ENCODE data around the gene SPATA31E1. TPM values are rescaled to one million over a fixed set of nuclear protein-coding genes. Genes with fewer than 3 reads are reported as not detected.
"Not testable (repeated sequence)": the region's sequence is repeated elsewhere in the genome, so short reads cannot be mapped to it uniquely, and the experiment has no call there.

SPATA31E1 gene
- total RNA-seq, 4 donors from 2014 or later: not detected

GRCh38 chr9:87909310-87910041, 26.8 kb downstream of the SPATA31E1 start:
- Histone ChIP-seq H3K27me3 (no peaks in the 10 kb centered on the region), H3K4me1 (no peaks in the 10 kb centered on the region), H3K4me3 (no peak overlapping the region), H3K9me3 (no peaks in the 10 kb centered on the region), H3K36me3 (no peaks in the 10 kb centered on the region), H3K27ac (replicated peaks in 1 of 4) (no peak overlapping the region)
- intact Hi-C loops (cut with DNase I): no loop called here
- 87% methylated on average over 20 of the region's 20 CpGs for WGBS
- DNase-seq (ENCODE audit: extremely low spot score): no peak
- TF ChIP-seq CTCF (IDR thresholded peaks at IDR 0.05) (no peak), EP300 (IDR thresholded peaks at IDR 0.05) (no peak), POLR2AphosphoS5 (IDR thresholded peaks at IDR 0.05) (no peak), POLR2A (IDR thresholded peaks at IDR 0.05; ENCODE audit: low read depth) (no peak)

DNA sequence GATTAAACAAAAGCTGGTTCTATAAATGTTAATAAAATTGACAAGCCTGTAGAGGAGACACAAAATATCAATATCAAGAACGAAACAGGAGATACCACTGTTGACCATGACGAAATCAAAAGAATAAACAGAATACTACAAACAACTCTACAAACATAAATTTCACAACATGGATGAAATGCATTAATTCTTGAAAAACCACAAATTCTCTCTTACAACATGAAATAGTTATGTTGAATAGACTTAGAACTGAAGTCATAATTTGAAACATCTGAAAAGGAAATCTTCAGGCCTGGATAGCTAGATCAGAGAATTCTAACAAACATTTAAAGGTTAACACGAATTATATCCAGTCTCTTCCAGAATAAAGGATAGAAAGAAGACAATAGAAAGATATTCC, 28.1 kb downstream of the SPATA31E1 start:
- no peak for TF ChIP-seq POLR2AphosphoS5 (IDR thresholded peaks at IDR 0.05)
- TF ChIP-seq EP300 (IDR thresholded peaks at IDR 0.05): no peak
- no peak for TF ChIP-seq POLR2A (IDR thresholded peaks at IDR 0.05; ENCODE audit: low read depth)
- no peak for TF ChIP-seq CTCF (IDR thresholded peaks at IDR 0.05)
- intact Hi-C loops (cut with DNase I): no loop called here
- Histone ChIP-seq H3K27ac (replicated peaks in 1 of 4) (no peak overlapping the region), H3K4me3 (no peak overlapping the region), H3K4me1 (no peaks in the 10 kb centered on the region), H3K27me3 (no peaks in the 10 kb centered on the region), H3K36me3 (no peaks in the 10 kb centered on the region), H3K9me3 (no peaks in the 10 kb centered on the region)
- WGBS: 77% methylated on average over 3 of the region's 3 CpGs
- DNase-seq (ENCODE audit: extremely low spot score): no peak

DNA sequence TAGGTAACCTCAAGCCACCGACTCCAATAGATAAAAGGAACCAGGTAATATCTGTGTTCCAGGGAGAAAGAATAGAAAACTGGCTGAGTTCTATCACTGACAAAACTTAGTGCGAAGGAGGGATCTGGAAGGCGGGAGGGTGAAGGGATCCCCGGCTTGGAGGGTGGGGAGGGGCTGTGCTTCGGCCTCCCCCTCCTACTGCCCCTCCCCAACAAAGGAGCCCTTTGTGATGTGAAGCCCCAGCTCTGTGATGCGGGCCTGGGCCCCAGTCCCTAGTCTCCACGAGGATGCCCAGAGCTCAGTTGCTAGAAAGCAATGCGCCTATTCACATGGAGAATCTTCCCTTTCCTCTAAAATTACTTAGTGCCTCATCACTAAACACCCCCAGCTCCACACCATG, 35.0 kb downstream of the SPATA31E1 start, which contains the start of gene SPATA31C1:
Gene SPATA31C1, plus strand, starts transcription at position 301 of the 400 bp plus-strand sequence.
- H3K27me3 ChIP-seq; intact Hi-C loops (cut with DNase I); H3K4me3 ChIP-seq; H3K27ac ChIP-seq (replicated peaks in 1 of 4); H3K36me3 ChIP-seq; H3K4me1 ChIP-seq; H3K9me3 ChIP-seq; DNase-seq (ENCODE audit: extremely low spot score): not testable (repeated sequence)
- no CpG with 5 or more reads among the region's 8 CpGs for WGBS

- intact Hi-C loops (cut with DNase I); H3K36me3 ChIP-seq; H3K4me1 ChIP-seq; H3K27ac ChIP-seq (replicated peaks in 1 of 4); H3K9me3 ChIP-seq; H3K27me3 ChIP-seq; DNase-seq (ENCODE audit: extremely low spot score); H3K4me3 ChIP-seq: not testable (repeated sequence)
- WGBS: 70% methylated on average over 9 of the region's 13 CpGs
Observed at GRCh38 chr9:87919013-87919412, 36.3 kb downstream of the SPATA31E1 start.

GRCh38 chr9:87921561-87921960, 38.9 kb downstream of the SPATA31E1 start:
- H3K4me1 ChIP-seq; intact Hi-C loops (cut with DNase I); H3K27ac ChIP-seq (replicated peaks in 1 of 4); H3K36me3 ChIP-seq; DNase-seq (ENCODE audit: extremely low spot score); H3K4me3 ChIP-seq; H3K9me3 ChIP-seq; H3K27me3 ChIP-seq: not testable (repeated sequence)
- 73% methylated on average over 8 of the region's 8 CpGs for WGBS

- H3K36me3 ChIP-seq; H3K27me3 ChIP-seq; H3K4me1 ChIP-seq; H3K4me3 ChIP-seq; DNase-seq (ENCODE audit: extremely low spot score); H3K9me3 ChIP-seq; H3K27ac ChIP-seq (replicated peaks in 1 of 4); intact Hi-C loops (cut with DNase I): not testable (repeated sequence)
- WGBS: 86% methylated on average over 1 of the region's 10 CpGs
Observed at GRCh38 chr9:87923012-87923411, 40.3 kb downstream of the SPATA31E1 start.

DNA sequence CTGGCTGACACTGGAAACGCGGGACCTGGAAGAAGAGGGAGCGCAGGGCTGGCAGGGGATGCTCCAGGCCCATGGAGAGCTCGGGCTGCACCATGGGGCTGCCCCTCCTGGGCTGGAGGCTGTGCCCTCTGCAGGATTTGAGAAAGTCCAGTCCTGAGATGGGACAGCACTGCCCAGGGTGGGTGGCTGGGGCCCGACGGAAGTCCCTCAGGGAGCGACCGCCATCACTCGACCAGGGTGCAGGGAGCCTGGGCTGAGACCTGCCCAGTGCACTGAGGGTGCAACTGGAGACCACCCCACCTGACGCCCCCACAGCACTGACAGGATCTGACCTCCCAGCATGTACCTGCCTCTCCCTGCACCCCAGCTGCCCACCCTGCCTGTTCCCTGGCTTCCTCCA, 42.2 kb downstream of the SPATA31E1 start:
- H3K27ac ChIP-seq (replicated peaks in 1 of 4); intact Hi-C loops (cut with DNase I); H3K4me3 ChIP-seq; DNase-seq (ENCODE audit: extremely low spot score); H3K36me3 ChIP-seq; H3K4me1 ChIP-seq; H3K27me3 ChIP-seq; H3K9me3 ChIP-seq: not testable (repeated sequence)
- WGBS: 94% methylated on average over 3 of the region's 10 CpGs

DNA sequence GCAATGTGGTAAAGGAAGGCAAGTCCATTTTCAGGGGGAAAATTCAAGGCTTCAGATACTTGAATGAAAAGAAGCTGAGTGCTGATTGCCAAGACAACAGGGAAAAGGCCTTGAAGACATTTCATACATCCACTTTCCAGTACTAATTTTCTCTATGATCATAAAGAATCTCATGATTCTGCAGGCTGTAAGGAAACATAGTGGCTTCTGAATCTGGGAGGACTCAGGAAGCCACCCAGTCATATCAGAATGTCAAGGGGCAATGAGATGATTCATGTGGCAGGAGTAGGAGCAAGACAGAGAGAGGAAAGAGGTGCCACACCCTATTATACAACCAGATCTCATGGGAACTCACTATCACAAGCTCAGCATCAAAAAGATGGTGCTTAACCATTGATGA, 46.5 kb downstream of the SPATA31E1 start:
- H3K9me3 ChIP-seq; DNase-seq (ENCODE audit: extremely low spot score); H3K27ac ChIP-seq (replicated peaks in 1 of 4); H3K4me1 ChIP-seq; H3K4me3 ChIP-seq; H3K27me3 ChIP-seq; intact Hi-C loops (cut with DNase I); H3K36me3 ChIP-seq: not testable (repeated sequence)

GRCh38 chr9:87934444-87934843, 51.8 kb downstream of the SPATA31E1 start:
- not testable (repeated sequence) for DNase-seq (ENCODE audit: extremely low spot score)

GRCh38 chr9:87937352-87937751, 54.7 kb downstream of the SPATA31E1 start:
- H3K36me3 ChIP-seq; H3K4me3 ChIP-seq; H3K9me3 ChIP-seq; DNase-seq (ENCODE audit: extremely low spot score); H3K27me3 ChIP-seq; intact Hi-C loops (cut with DNase I); H3K4me1 ChIP-seq; H3K27ac ChIP-seq (replicated peaks in 1 of 4): not testable (repeated sequence)
- 95% methylated on average over 10 of the region's 12 CpGs for WGBS

More at GRCh38 chr9:87934444-87934843, 51.8 kb downstream of the SPATA31E1 start:
- H3K36me3 ChIP-seq; H3K27me3 ChIP-seq; H3K4me1 ChIP-seq; H3K9me3 ChIP-seq; H3K4me3 ChIP-seq; intact Hi-C loops (cut with DNase I); H3K27ac ChIP-seq (replicated peaks in 1 of 4): not testable (repeated sequence)
- whole genome bisulfite sequencing: 89% methylated on average over 7 of the region's 7 CpGs

GRCh38 chr9:87937918-87938317, 55.2 kb downstream of the SPATA31E1 start:
- DNase-seq (ENCODE audit: extremely low spot score); H3K4me1 ChIP-seq; H3K9me3 ChIP-seq; H3K4me3 ChIP-seq; H3K36me3 ChIP-seq; H3K27me3 ChIP-seq; intact Hi-C loops (cut with DNase I); H3K27ac ChIP-seq (replicated peaks in 1 of 4): not testable (repeated sequence)
- no CpG with 5 or more reads among the region's 9 CpGs for WGBS

All from esophagus muscularis mucosa (tissue), 4 donors.